Neural crest cell (in vitro differentiated cells): ENCODE measurements around the gene GBP3. TPM values are rescaled to one million over a fixed set of nuclear protein-coding genes. Genes with fewer than 3 reads are reported as not detected.
"Not testable (repeated sequence)": the region's sequence is repeated elsewhere in the genome, so short reads cannot be mapped to it uniquely, and the experiment has no call there.

Source experiments
- DNase-seq: peaks from one replicate; pipeline ENCODE4 v3.0.0; 2021; ENCODE audit warnings: low read depth, mixed read lengths, low spot score
- H3K27ac Mint-ChIP-seq: one replicate; pipeline ENCODE4 v1.8.0; 2021; ENCODE audit warnings: mild to moderate bottlenecking, mixed read lengths; ENCODE audit not compliant: unreplicated experiment
- H3K27me3 Mint-ChIP-seq: 2 replicates; pipeline ENCODE4 v1.8.0; 2021; ENCODE audit warnings: low read depth, mild to moderate bottlenecking, mixed read lengths
- H3K36me3 Mint-ChIP-seq: 2 replicates; pipeline ENCODE4 v1.8.0; 2021; ENCODE audit warnings: low read depth, mild to moderate bottlenecking, mixed read lengths
- H3K4me1 Mint-ChIP-seq: 2 replicates; pipeline ENCODE4 v1.8.0; 2021; ENCODE audit warnings: mixed read lengths
- H3K4me3 Mint-ChIP-seq: one replicate; pipeline ENCODE4 v1.8.0; 2021; ENCODE audit warnings: mild to moderate bottlenecking, mixed read lengths
- H3K9me3 Mint-ChIP-seq: 2 replicates; pipeline ENCODE4 v1.8.0; 2021; ENCODE audit warnings: mixed read lengths
- CTCF ChIP-seq: fragments of 200-600 bp; sonication (generic); conservative IDR thresholded peaks from 2 replicates; pipeline ENCODE4 v1.5.0; 2021; ENCODE audit warnings: antibody characterized with exemption, mild to moderate bottlenecking
- total RNA-seq: library from RNA; stranded (reverse); gene quantifications from 2 replicates; pipeline ENCODE4 v1.2.1, GENCODE V29; 2021

GBP3 gene
- total RNA-seq, 1 donor from 2014 or later = not detected

- H3K27me3 Mint-ChIP-seq = no peaks in the 10 kb centered on the region
- no peak overlapping the region for H3K27ac Mint-ChIP-seq
- no peaks in the 10 kb centered on the region for H3K9me3 Mint-ChIP-seq
- no peak overlapping the region for H3K4me3 Mint-ChIP-seq
- TF ChIP-seq CTCF = no peak
- H3K4me1 Mint-ChIP-seq = no peaks in the 10 kb centered on the region
- H3K36me3 Mint-ChIP-seq = no peaks in the 10 kb centered on the region
- DNase-seq = no peak
These were observed 28.0 kb upstream of the GBP3 start for GRCh38 chr1:89050649-89051033.

GRCh38 chr1:89049901-89050648 lies 27.4 kb upstream of the GBP3 start:
- not testable (repeated sequence) for H3K4me3 Mint-ChIP-seq, H3K27me3 Mint-ChIP-seq, H3K36me3 Mint-ChIP-seq, H3K4me1 Mint-ChIP-seq, H3K27ac Mint-ChIP-seq, DNase-seq, H3K9me3 Mint-ChIP-seq

- DNase-seq, H3K9me3 Mint-ChIP-seq, H3K27ac Mint-ChIP-seq, H3K36me3 Mint-ChIP-seq, H3K4me3 Mint-ChIP-seq, H3K4me1 Mint-ChIP-seq, H3K27me3 Mint-ChIP-seq: not testable (repeated sequence)
These were observed 26.5 kb upstream of the GBP3 start for GRCh38 chr1:89049187-89049586.

- no peak for DNase-seq
- H3K27ac Mint-ChIP-seq = no peak overlapping the region
- H3K27me3 Mint-ChIP-seq = no peaks in the 10 kb centered on the region
- no peaks in the 10 kb centered on the region for H3K36me3 Mint-ChIP-seq
- no peaks in the 10 kb centered on the region for H3K4me1 Mint-ChIP-seq
- no peaks in the 10 kb centered on the region for H3K9me3 Mint-ChIP-seq
- H3K4me3 Mint-ChIP-seq = no peak overlapping the region
- no peak for TF ChIP-seq CTCF
These were observed 25.1 kb upstream of the GBP3 start for GRCh38 chr1:89047734-89048133.

- DNase-seq, H3K27me3 Mint-ChIP-seq, H3K4me3 Mint-ChIP-seq, H3K36me3 Mint-ChIP-seq, H3K4me1 Mint-ChIP-seq, H3K9me3 Mint-ChIP-seq, H3K27ac Mint-ChIP-seq: not testable (repeated sequence)
These were observed 23.9 kb upstream of the GBP3 start for GRCh38 chr1:89046318-89047183.

- no peak for DNase-seq
- H3K27me3 Mint-ChIP-seq = peaks cover 3% of the 10 kb centered on the region
- H3K9me3 Mint-ChIP-seq = no peaks in the 10 kb centered on the region
- H3K4me1 Mint-ChIP-seq = no peaks in the 10 kb centered on the region
- H3K4me3 Mint-ChIP-seq = no peak overlapping the region
- no peak for TF ChIP-seq CTCF
- no peak overlapping the region for H3K27ac Mint-ChIP-seq
- H3K36me3 Mint-ChIP-seq = no peaks in the 10 kb centered on the region
These were observed 22.5 kb upstream of the GBP3 start for GRCh38 chr1:89044970-89045721.
